ENCODE results near the gene RNF213. TPM values are rescaled to one million over a fixed set of nuclear protein-coding genes. Genes with fewer than 3 reads are reported as not detected.

The RNF213 gene
- total RNA-seq, 6 experiments from 2014 or later, result 59.1 to 87.7 (median 73.0) TPM

GRCh38 chr17:80283116-80283852 lies 22.6 kb downstream of the RNF213 start:
- H3K4me3 ChIP-seq, result no peak overlapping the region
- peak in 1 of 3 donors; percentile 36 for DNase-seq
- H3K4me1 ChIP-seq, result no peaks in the 10 kb centered on the region
- intact Hi-C loops (cut with DNase I), result no loop called here
- no peak for TF ChIP-seq POLR2A (IDR thresholded peaks at IDR 0.05)
- TF ChIP-seq, protein P1, sequence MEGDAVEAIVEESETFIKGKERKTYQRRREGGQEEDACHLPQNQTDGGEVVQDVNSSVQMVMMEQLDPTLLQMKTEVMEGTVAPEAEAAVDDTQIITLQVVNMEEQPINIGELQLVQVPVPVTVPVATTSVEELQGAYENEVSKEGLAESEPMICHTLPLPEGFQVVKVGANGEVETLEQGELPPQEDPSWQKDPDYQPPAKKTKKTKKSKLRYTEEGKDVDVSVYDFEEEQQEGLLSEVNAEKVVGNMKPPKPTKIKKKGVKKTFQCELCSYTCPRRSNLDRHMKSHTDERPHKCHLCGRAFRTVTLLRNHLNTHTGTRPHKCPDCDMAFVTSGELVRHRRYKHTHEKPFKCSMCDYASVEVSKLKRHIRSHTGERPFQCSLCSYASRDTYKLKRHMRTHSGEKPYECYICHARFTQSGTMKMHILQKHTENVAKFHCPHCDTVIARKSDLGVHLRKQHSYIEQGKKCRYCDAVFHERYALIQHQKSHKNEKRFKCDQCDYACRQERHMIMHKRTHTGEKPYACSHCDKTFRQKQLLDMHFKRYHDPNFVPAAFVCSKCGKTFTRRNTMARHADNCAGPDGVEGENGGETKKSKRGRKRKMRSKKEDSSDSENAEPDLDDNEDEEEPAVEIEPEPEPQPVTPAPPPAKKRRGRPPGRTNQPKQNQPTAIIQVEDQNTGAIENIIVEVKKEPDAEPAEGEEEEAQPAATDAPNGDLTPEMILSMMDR (IDR thresholded peaks at IDR 0.05), result no peak
- H3K36me3 ChIP-seq, result peaks cover 0 to 13% (median 2%) of the 10 kb centered on the region in 4 donors
- H3K27me3 ChIP-seq, result no peaks in the 10 kb centered on the region
- WGBS (ENCODE audit: insufficient coverage, low coverage, low lambda C conversion rate, missing lambda C conversion rate), result 87% methylated on average over 5 of the region's 19 CpGs
- no peak overlapping the region for H3K27ac ChIP-seq
- H3K9me3 ChIP-seq, result no peaks in the 10 kb centered on the region
- no peak for ATAC-seq

DNA sequence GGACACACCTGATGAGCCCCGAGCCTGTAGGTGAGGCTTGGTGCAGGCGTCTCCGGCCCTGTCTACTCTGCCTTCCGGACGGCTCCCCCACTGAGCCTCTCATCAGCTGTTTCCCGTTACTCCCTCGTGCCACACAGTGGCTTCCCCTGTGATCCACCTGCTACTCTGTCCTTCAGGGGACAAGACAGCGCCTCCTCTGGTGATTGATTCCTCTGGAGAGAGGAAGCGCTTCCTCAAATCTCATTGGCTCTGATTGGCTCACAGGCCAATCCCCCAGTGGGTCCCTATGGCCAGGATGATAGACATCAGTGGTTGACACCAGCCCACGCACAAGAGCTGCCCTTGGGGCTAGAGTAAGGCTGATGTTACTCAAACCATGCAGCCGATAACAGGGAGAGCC lies 24.0 kb downstream of the RNF213 start:
- H3K4me1 ChIP-seq, result no peaks in the 10 kb centered on the region
- no peak for TF ChIP-seq POLR2A (IDR thresholded peaks at IDR 0.05)
- TF ChIP-seq, protein P1 (IDR thresholded peaks at IDR 0.05), result no peak
- no peak overlapping the region for H3K27ac ChIP-seq
- no peak overlapping the region for H3K4me3 ChIP-seq
- no peak for ATAC-seq
- 83% methylated on average over 6 of the region's 11 CpGs for WGBS (ENCODE audit: insufficient coverage, low coverage, low lambda C conversion rate, missing lambda C conversion rate)
- intact Hi-C loops (cut with DNase I), result no loop called here
- H3K36me3 ChIP-seq, result peaks cover 0 to 23% (median 8%) of the 10 kb centered on the region in 4 donors
- peak in 1 of 3 donors; percentile 31 for DNase-seq
- no peaks in the 10 kb centered on the region for H3K27me3 ChIP-seq
- H3K9me3 ChIP-seq, result no peaks in the 10 kb centered on the region

DNA sequence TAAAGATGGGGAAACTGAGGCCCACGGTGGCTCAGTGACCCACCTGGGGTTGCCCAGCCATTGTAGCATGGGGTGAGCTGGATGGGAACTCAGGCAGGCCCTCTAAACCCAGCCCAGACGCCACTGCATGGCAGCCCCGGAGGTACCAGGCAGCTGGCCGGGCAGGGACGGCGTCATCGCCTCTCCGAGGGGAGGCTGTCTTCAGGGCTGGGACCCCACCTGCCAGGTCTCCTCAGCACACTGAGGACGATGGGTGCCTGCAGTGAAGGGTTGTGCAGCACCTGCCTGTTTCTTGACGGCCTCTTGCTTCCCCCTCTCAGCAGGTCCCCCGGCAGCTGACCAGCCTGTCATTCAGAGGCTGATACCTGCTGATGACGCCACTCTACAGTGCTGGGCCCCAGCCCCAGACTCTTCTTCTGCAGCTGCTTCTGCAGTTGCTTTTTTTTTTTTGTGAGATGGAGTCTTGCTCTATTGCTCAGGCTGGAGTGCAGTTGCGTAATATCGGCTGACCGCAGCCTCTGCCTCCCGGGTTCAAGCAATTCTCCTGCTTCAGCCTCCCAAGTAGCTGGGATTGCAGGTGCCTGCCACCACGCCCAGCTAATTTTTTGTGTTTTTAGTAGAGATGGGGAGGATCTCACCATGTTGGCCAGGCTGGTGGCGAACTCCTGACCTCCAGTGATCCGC lies 24.7 kb downstream of the RNF213 start:
- intact Hi-C loops (cut with DNase I), result no loop called here
- Histone ChIP-seq H3K27me3 (no peaks in the 10 kb centered on the region), H3K4me3 (no peak overlapping the region), H3K9me3 (no peaks in the 10 kb centered on the region), H3K36me3 (peaks cover 0 to 29% (median 11%) of the 10 kb centered on the region in 4 donors), H3K27ac (no peak overlapping the region), H3K4me1 (no peaks in the 10 kb centered on the region)
- 20% methylated on average over 1 of the region's 19 CpGs for WGBS (ENCODE audit: insufficient coverage, low coverage, low lambda C conversion rate, missing lambda C conversion rate)
- ATAC-seq, result peak in 1 of 4 donors; percentile 16
- DNase-seq, result peak in 1 of 3 donors; percentile 42
- TF ChIP-seq, protein P1 (IDR thresholded peaks at IDR 0.05), result no peak
- TF ChIP-seq POLR2A (IDR thresholded peaks at IDR 0.05), result no peak

- Histone ChIP-seq H3K27ac (no peak overlapping the region), H3K9me3 (no peaks in the 10 kb centered on the region), H3K4me1 (no peaks in the 10 kb centered on the region), H3K27me3 (no peaks in the 10 kb centered on the region), H3K36me3 (peaks cover 0 to 40% (median 17%) of the 10 kb centered on the region in 4 donors), H3K4me3 (no peak overlapping the region)
- TF ChIP-seq POLR2A (IDR thresholded peaks at IDR 0.05), result no peak
- TF ChIP-seq, protein P1 (IDR thresholded peaks at IDR 0.05), result no peak
- DNase-seq, result peak in 1 of 3 donors; percentile 49
- WGBS (ENCODE audit: insufficient coverage, low coverage, low lambda C conversion rate, missing lambda C conversion rate), result 100% methylated on average over 3 of the region's 5 CpGs
- intact Hi-C loops (cut with DNase I), result no loop called here
- ATAC-seq, result no peak
Observed at GRCh38 chr17:80286638-80286960, 25.9 kb downstream of the RNF213 start.
